Mucosa of stomach (tissue), 1 donor: ENCODE measurements around the gene GAS7.

Source experiments
- H3K27me3 ChIP-seq: one replicate; pipeline ENCODE4 v1.7.0; 2013; ENCODE audit warnings: mild to moderate bottlenecking, low read length; ENCODE audit not compliant: control insufficient read depth, insufficient read depth
- H3K36me3 ChIP-seq: one replicate; pipeline ENCODE4 v1.7.0; 2013; ENCODE audit warnings: low read length; ENCODE audit not compliant: control insufficient read depth, insufficient read depth
- H3K4me1 ChIP-seq: one replicate; pipeline ENCODE4 v1.7.0; 2013; ENCODE audit warnings: mild to moderate bottlenecking, low read length; ENCODE audit not compliant: control insufficient read depth, insufficient read depth
- H3K4me3 ChIP-seq: one replicate; pipeline ENCODE4 v1.7.0; 2013; ENCODE audit warnings: low read length
- H3K9ac ChIP-seq: one replicate; pipeline ENCODE4 v1.7.0; 2013; ENCODE audit warnings: mild to moderate bottlenecking, low read length, moderate library complexity
- H3K9me3 ChIP-seq: one replicate; pipeline ENCODE4 v1.7.0; 2013; ENCODE audit warnings: mild to moderate bottlenecking, low read length, moderate library complexity; ENCODE audit not compliant: control insufficient read depth
- donor health status: Pancreatic carcinoma.

Gene GAS7

GRCh38 chr17:10197362-10197720 lies 1.1 kb downstream of the GAS7 start:
- Histone ChIP-seq H3K27me3 (peaks cover 15% of the 10 kb centered on the region), H3K4me3 (no peak overlapping the region), H3K9me3 (no peaks in the 10 kb centered on the region), H3K36me3 (no peaks in the 10 kb centered on the region), H3K9ac (no peak overlapping the region), H3K4me1 (no peaks in the 10 kb centered on the region)

- H3K4me3 ChIP-seq: no peak overlapping the region
- H3K4me1 ChIP-seq: no peaks in the 10 kb centered on the region
- no peak overlapping the region for H3K9ac ChIP-seq
- no peaks in the 10 kb centered on the region for H3K36me3 ChIP-seq
- H3K9me3 ChIP-seq: no peaks in the 10 kb centered on the region
- H3K27me3 ChIP-seq: peaks cover 15% of the 10 kb centered on the region
These were observed 1.5 kb downstream of the GAS7 start for GRCh38 chr17:10196941-10197340.

- peaks cover 15% of the 10 kb centered on the region for H3K27me3 ChIP-seq
- H3K9me3 ChIP-seq: no peaks in the 10 kb centered on the region
- no peak overlapping the region for H3K4me3 ChIP-seq
- no peaks in the 10 kb centered on the region for H3K36me3 ChIP-seq
- H3K4me1 ChIP-seq: no peaks in the 10 kb centered on the region
- H3K9ac ChIP-seq: no peak overlapping the region
These were observed 2.0 kb downstream of the GAS7 start for GRCh38 chr17:10196384-10196895.

- H3K4me1 ChIP-seq: no peaks in the 10 kb centered on the region
- no peaks in the 10 kb centered on the region for H3K9me3 ChIP-seq
- H3K9ac ChIP-seq: no peak overlapping the region
- no peaks in the 10 kb centered on the region for H3K36me3 ChIP-seq
- H3K27me3 ChIP-seq: peaks cover 15% of the 10 kb centered on the region
- H3K4me3 ChIP-seq: no peak overlapping the region
These were observed 3.2 kb downstream of the GAS7 start for GRCh38 chr17:10195090-10195805.

GRCh38 chr17:10193632-10194031 lies 4.8 kb downstream of the GAS7 start:
- no peak overlapping the region for H3K9ac ChIP-seq
- no peaks in the 10 kb centered on the region for H3K9me3 ChIP-seq
- no peak overlapping the region for H3K4me3 ChIP-seq
- no peaks in the 10 kb centered on the region for H3K36me3 ChIP-seq
- H3K27me3 ChIP-seq: peaks cover 10% of the 10 kb centered on the region
- H3K4me1 ChIP-seq: no peaks in the 10 kb centered on the region

- no peaks in the 10 kb centered on the region for H3K36me3 ChIP-seq
- no peak overlapping the region for H3K4me3 ChIP-seq
- H3K9ac ChIP-seq: no peak overlapping the region
- no peaks in the 10 kb centered on the region for H3K4me1 ChIP-seq
- peaks cover 4% of the 10 kb centered on the region for H3K27me3 ChIP-seq
- no peaks in the 10 kb centered on the region for H3K9me3 ChIP-seq
These were observed 5.4 kb downstream of the GAS7 start for GRCh38 chr17:10192972-10193371.

GRCh38 chr17:10192461-10192860 lies 5.9 kb downstream of the GAS7 start:
- no peak overlapping the region for H3K4me3 ChIP-seq
- H3K36me3 ChIP-seq: no peaks in the 10 kb centered on the region
- no peaks in the 10 kb centered on the region for H3K4me1 ChIP-seq
- no peak overlapping the region for H3K9ac ChIP-seq
- H3K9me3 ChIP-seq: no peaks in the 10 kb centered on the region
- H3K27me3 ChIP-seq: no peaks in the 10 kb centered on the region

GRCh38 chr17:10187456-10187855 lies 10.9 kb downstream of the GAS7 start:
- Histone ChIP-seq H3K4me1 (no peaks in the 10 kb centered on the region), H3K27me3 (no peaks in the 10 kb centered on the region), H3K9ac (no peak overlapping the region), H3K4me3 (no peak overlapping the region), H3K9me3 (no peaks in the 10 kb centered on the region), H3K36me3 (no peaks in the 10 kb centered on the region)

GRCh38 chr17:10186771-10187410 lies 11.5 kb downstream of the GAS7 start:
- H3K9ac ChIP-seq: no peak overlapping the region
- H3K4me1 ChIP-seq: no peaks in the 10 kb centered on the region
- no peak overlapping the region for H3K4me3 ChIP-seq
- no peaks in the 10 kb centered on the region for H3K36me3 ChIP-seq
- no peaks in the 10 kb centered on the region for H3K27me3 ChIP-seq
- H3K9me3 ChIP-seq: no peaks in the 10 kb centered on the region

GRCh38 chr17:10183931-10184930 lies 14.2 kb downstream of the GAS7 start:
- H3K36me3 ChIP-seq: no peaks in the 10 kb centered on the region
- no peak overlapping the region for H3K4me3 ChIP-seq
- no peaks in the 10 kb centered on the region for H3K4me1 ChIP-seq
- H3K9me3 ChIP-seq: no peaks in the 10 kb centered on the region
- H3K27me3 ChIP-seq: no peaks in the 10 kb centered on the region
- H3K9ac ChIP-seq: no peak overlapping the region

GRCh38 chr17:10182785-10183184 lies 15.6 kb downstream of the GAS7 start:
- H3K27me3 ChIP-seq: no peaks in the 10 kb centered on the region
- H3K4me1 ChIP-seq: peaks cover 3% of the 10 kb centered on the region
- no peaks in the 10 kb centered on the region for H3K9me3 ChIP-seq
- H3K36me3 ChIP-seq: no peaks in the 10 kb centered on the region
- H3K4me3 ChIP-seq: no peak overlapping the region
- no peak overlapping the region for H3K9ac ChIP-seq
